Pancreas (tissue), 10 donors: ENCODE measurements around the gene CACNB1. TPM values are rescaled to one million over a fixed set of nuclear protein-coding genes. Genes with fewer than 3 reads are reported as not detected.

Experiments
- ATAC-seq, 4 donors: fragments of 200-7000 bp; cut with Tn5 transposase; one replicate each; pipeline versions ENCODE4 v1.8.0 to v1.9.1; 2020; ENCODE audit warnings: mild to moderate bottlenecking in 4 of 4, moderate library complexity in 4 of 4
- DNase-seq, 6 donors: peaks; one replicate each; pipeline ENCODE4 v3.0.0-alpha.2; 2020
- FAIRE-seq: peaks from 2 replicates; lab custom pipeline; 2012; peaks lifted over from hg19 to GRCh38; lab: Jason Lieb, UNC
- H3K27ac ChIP-seq, 4 donors: fragments of 200-600 bp; sonication (generic); 1 replicate in 3 of 4; 2 replicates in 1 of 4; pipeline versions ENCODE4 v1.5.0 to v1.8.0; 2020
- H3K27me3 ChIP-seq, 4 donors: fragments of 200-600 bp; one replicate each; pipeline ENCODE4 v1.8.0; 2021
- H3K36me3 ChIP-seq, 3 donors: fragments of 200-600 bp; sonication (generic) in 1 of 3; one replicate each; pipeline versions ENCODE4 v1.5.0 to v1.8.0; 2020 to 2021
- H3K4me1 ChIP-seq, 3 donors: fragments of 200-600 bp; one replicate each; pipeline ENCODE4 v1.8.0; 2021
- H3K4me3 ChIP-seq, 4 donors: fragments of 200-600 bp; sonication (generic) in 2 of 4; one replicate each; pipeline versions ENCODE4 v1.5.0 to v1.8.0; 2020 to 2021
- H3K9me3 ChIP-seq, 4 donors: fragments of 200-600 bp; one replicate each; pipeline ENCODE4 v1.8.0; 2021
- WGBS, 2 donors: extraction: QIAGEN DNeasy Blood & Tissue Kit; methylation state at CpG; one replicate each; pipeline ENCODE4 v1.1.7; 2013; 5-methylcytosine and 5-hydroxymethylcytosine counted together
- intact Hi-C, 3 donors: fragments of 100-400 bp; cut with DNase I; formaldehyde crosslinking; loops; one replicate each; pipeline versions ENCODE4 v1.11.1 to v1.14.2; 2022
- polyA plus RNA-seq, 2 donors: library from polyadenylated mRNA; stranded (reverse); fragments of 200-250 nt; gene quantifications; one replicate each; pipeline ENCODE4 v1.2.3, GENCODE V29; 2013
- total RNA-seq, 6 donors: library from RNA; stranded (reverse); fragmentation: NEBNext Ultra II Directional in 4 of 6; extraction: Animal tissue kit (Norgen Biotek cat#: 25700) in 4 of 6; gene quantifications; one replicate each; pipeline versions ENCODE4 v1.2.1 to v1.2.4, GENCODE V29; 2021 to 2023
- TF ChIP-seq, protein P1 (sequence below), 4 donors: fragments of 200-600 bp; sonication (generic) in 3 of 4; IDR thresholded peaks; one replicate each; pipeline versions ENCODE4 v1.5.0 to v1.8.0; 2021; ENCODE audit warnings: antibody characterized with exemption in 4 of 4
- donor health status: healthy with polysubstance abuse.
- donor health status: DM: no; HTN: no; CAD: no; lungs with moderate emphysema.
- donor health status: DM: no; HTN: no; CAD: no.
- donor health status: control.
- donor health status: control.
- donor health status: Bipolar disorder and iron deficiency.
- donor health status: DM: yes; HTN: yes; CAD: no.
- donor health status: DM: no; HTN: no; CAD: no.
- donor health status: DM: no; HTN: no; CAD: no.
- donor health status: DM: yes; HTN: yes; CAD: no.

CACNB1 gene
- total and polyA plus RNA-seq, 8 donors: 1.8 to 6.8 (median 2.9) TPM

DNA sequence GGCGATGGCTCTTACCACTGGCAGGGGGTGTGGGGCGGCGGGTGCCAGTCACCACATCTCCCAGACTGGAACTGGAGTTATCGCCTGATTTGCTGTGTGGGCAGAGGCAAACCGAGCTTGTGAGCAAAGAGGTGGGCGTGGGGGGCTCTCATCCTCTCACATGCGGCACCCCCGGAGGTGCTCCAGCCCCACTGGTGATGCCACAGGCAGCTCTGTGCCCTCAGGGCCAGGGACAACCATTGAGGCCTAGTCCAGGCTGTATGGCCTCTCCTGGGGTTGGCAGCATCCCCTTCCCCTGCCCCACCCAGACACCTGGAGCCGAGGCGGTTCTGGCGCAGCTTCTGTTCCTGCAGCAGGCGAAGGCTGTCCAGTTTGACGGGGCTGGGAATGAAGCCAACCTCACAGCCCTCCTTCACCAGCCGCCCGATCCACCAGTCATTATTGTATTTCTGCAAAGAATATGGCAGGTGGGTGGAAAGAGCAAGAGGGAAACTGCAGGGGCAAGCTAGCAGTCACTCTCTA, 10.9 kb downstream of the CACNB1 start:
- no peak for FAIRE-seq
- no peaks in the 10 kb centered on the region for H3K27me3 ChIP-seq
- 85% methylated on average over 15 of the region's 15 CpGs for WGBS, 2 donors
- DNase-seq: no peak
- ATAC-seq: no peak
- intact Hi-C loops: no loop called here
- no peak overlapping the region for H3K4me3 ChIP-seq
- no peaks in the 10 kb centered on the region for H3K9me3 ChIP-seq
- no peaks in the 10 kb centered on the region for H3K36me3 ChIP-seq
- H3K27ac ChIP-seq: no peak overlapping the region
- H3K4me1 ChIP-seq: no peaks in the 10 kb centered on the region
- TF ChIP-seq, protein P1, sequence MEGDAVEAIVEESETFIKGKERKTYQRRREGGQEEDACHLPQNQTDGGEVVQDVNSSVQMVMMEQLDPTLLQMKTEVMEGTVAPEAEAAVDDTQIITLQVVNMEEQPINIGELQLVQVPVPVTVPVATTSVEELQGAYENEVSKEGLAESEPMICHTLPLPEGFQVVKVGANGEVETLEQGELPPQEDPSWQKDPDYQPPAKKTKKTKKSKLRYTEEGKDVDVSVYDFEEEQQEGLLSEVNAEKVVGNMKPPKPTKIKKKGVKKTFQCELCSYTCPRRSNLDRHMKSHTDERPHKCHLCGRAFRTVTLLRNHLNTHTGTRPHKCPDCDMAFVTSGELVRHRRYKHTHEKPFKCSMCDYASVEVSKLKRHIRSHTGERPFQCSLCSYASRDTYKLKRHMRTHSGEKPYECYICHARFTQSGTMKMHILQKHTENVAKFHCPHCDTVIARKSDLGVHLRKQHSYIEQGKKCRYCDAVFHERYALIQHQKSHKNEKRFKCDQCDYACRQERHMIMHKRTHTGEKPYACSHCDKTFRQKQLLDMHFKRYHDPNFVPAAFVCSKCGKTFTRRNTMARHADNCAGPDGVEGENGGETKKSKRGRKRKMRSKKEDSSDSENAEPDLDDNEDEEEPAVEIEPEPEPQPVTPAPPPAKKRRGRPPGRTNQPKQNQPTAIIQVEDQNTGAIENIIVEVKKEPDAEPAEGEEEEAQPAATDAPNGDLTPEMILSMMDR (IDR thresholded peaks at IDR 0.05): no peak

DNA sequence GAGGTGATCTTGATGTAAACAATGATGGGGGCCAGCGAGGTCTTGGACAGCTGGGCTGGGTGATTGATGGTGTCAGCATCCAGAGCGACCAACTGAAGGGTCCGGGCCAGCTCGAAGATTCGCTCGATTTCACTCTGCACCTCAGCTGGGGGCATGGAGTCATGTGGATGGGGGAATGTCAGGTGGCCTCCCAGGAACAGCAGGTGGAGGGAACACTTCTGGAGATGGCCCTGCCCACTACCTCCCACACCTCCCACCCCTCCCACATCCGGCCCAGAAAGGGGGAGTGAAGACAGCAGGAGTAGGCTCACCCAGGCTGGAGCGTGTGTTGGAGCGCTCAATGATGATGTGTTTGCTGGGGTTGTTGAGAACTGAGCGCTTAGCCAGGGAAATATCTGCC, 13.7 kb downstream of the CACNB1 start:
- no peak overlapping the region for H3K27ac ChIP-seq
- H3K4me3 ChIP-seq: no peak overlapping the region
- no peaks in the 10 kb centered on the region for H3K9me3 ChIP-seq
- intact Hi-C loops: no loop called here
- no peaks in the 10 kb centered on the region for H3K4me1 ChIP-seq
- DNase-seq (no peak), ATAC-seq (no peak), FAIRE-seq (no peak)
- 87 to 90% methylated on average over 10 of the region's 10 CpGs for WGBS, 2 donors
- no peaks in the 10 kb centered on the region for H3K27me3 ChIP-seq
- TF ChIP-seq, protein P1 (IDR thresholded peaks at IDR 0.05): no peak
- H3K36me3 ChIP-seq: no peaks in the 10 kb centered on the region

DNA sequence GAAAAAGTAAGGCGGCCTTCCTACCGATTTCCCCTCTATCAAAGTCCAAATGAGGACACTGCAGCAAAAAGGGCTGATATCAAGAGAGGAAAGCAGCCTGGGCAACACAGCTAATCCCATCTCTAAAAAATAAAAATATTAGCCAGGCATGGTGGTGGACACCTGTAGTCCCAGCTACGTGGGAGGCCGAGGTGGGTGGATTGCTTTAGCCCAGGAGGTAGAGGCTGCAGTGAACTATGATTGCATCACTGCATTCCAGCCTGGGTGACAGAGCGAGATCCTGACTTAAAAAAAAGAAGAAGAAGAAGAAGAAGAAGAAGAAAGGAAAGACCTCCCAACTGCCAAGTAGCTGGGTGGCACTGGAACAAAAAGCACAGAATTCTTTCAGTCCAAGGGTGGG, 14.4 kb downstream of the CACNB1 start:
- TF ChIP-seq, protein P1 (IDR thresholded peaks at IDR 0.05): no peak

DNA sequence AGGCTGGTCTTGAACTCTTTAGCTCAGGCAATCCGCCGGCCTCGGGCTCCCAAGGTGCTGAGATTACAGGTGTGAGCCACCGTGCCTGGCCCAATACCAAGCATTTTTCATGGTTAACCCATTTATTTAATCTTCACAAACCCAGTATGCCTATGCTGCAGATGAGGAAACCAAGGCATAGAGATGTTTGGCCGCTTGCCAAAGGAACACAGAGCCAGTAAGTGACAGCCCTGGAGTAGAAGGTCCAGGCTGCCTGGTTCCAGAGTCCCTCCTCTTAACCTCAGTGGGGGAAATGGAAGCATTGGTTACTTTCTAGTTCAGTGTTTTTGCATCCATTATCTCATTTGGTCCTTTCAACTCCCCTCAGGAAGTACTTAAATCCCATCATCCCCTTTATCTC, 16.2 kb downstream of the CACNB1 start:
- Histone ChIP-seq H3K4me1 (no peaks in the 10 kb centered on the region), H3K9me3 (no peaks in the 10 kb centered on the region), H3K4me3 (no peak overlapping the region), H3K27ac (no peak overlapping the region), H3K27me3 (no peaks in the 10 kb centered on the region), H3K36me3 (no peaks in the 10 kb centered on the region)
- TF ChIP-seq, protein P1 (IDR thresholded peaks at IDR 0.05): no peak
- ATAC-seq (no peak), FAIRE-seq (no peak), DNase-seq (no peak)
- WGBS, 2 donors: 77 to 85% methylated on average over 5 of the region's 5 CpGs
- intact Hi-C loops: no loop called here

More for the DNA sequence above, 14.4 kb downstream of the CACNB1 start:
- ATAC-seq (no peak), DNase-seq (no peak), FAIRE-seq (no peak)
- Histone ChIP-seq H3K36me3 (no peaks in the 10 kb centered on the region), H3K4me3 (no peak overlapping the region), H3K9me3 (no peaks in the 10 kb centered on the region), H3K27me3 (no peaks in the 10 kb centered on the region), H3K27ac (no peak overlapping the region), H3K4me1 (no peaks in the 10 kb centered on the region)
- WGBS, 2 donors: 93 to 94% methylated on average over 5 of the region's 5 CpGs
- intact Hi-C loops: no loop called here

DNA sequence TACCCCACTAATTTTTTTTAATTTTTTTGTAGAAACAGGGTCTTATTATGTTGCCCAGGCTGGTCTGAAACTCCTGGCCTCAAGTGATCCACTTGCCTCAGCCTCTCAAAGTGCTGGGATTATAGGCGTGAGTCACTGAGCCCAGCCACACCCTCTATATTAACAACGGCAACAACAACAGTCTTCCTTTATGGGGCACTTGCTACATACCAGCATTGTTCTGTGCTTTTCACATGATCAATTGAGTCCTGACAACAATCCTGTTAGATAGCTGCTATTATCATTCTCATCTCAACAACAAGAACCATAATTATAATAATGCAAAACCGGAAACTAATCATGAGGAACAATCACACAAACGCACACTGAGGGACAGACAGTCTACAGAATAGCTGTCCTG, 18.9 kb downstream of the CACNB1 start:
- H3K4me3 ChIP-seq: no peak overlapping the region
- H3K9me3 ChIP-seq: no peaks in the 10 kb centered on the region
- ATAC-seq (no peak), FAIRE-seq (no peak), DNase-seq (no peak)
- no peaks in the 10 kb centered on the region for H3K27me3 ChIP-seq
- WGBS, 2 donors: 93 to 95% methylated on average over 4 of the region's 4 CpGs
- H3K36me3 ChIP-seq: no peaks in the 10 kb centered on the region
- H3K4me1 ChIP-seq: no peaks in the 10 kb centered on the region
- TF ChIP-seq, protein P1 (IDR thresholded peaks at IDR 0.05): no peak
- no peak overlapping the region for H3K27ac ChIP-seq
- intact Hi-C loops: no loop called here
